GM10847 (cell line): ENCODE results near the gene LRRC28.

ENCODE experiments used
- POLR2A ChIP-seq: IDR thresholded peaks from 2 replicates; pipeline ENCODE4 v1.6.1; 2011; ENCODE audit not compliant: insufficient read length; ENCODE audit errors: extremely low read depth

LRRC28 gene

GRCh38 chr15:99385865-99386264 is 134.6 kb downstream of the LRRC28 start:
- TF ChIP-seq POLR2A, result no peak

DNA sequence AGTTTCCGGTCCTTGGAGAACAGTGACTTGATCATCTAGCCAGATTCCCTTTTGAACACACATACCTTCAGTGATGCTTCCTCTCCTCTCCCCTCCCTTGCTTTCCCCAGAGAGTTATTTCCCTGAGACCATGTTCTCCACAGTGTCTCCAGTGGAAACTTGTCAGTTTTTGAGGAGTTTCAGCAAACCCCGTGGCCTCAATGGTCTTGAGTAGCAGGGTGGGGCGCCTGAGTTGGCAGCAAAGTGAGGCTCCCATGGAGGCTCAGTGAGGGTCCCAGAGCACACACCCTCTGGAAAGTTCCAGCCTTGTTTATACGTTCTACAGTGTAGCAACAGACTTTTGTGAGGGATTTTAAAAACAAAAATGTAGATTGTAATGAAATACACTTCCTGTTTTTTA is 135.1 kb downstream of the LRRC28 start:
- TF ChIP-seq POLR2A, result no peak

DNA sequence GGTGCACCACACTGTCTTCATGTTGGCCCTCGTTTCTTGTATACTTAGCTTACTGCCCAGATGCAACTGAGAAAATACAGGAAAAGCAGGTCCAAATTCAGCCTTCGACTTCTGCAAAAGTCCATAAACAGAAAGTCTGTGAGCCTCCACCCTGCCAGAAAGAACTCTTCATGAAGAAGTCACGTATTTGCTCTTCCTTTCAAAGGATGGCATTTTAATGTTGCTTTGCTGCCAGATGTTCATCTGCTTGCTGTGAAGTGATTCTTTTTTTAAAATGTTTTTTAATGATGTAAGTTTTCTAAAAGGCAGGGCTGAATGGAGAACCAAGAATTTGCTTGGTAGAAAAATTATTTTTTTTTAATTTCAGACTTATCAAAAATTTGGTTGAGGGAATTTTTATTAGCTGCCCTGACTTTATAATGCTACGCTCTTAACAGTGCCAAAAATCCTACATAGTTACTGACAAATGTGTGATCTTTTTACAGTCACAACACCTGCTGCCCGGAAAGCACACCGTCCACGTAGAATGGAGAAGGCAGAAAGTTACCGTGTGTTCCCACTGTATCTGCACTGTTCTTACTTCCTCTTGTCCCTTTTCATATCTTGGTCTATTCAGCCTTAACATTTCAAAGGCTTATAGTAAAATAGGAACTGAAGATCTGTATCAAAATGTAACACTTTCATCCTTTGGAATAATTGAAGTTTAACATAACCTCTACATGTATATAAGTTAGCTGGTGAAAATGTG is 136.3 kb downstream of the LRRC28 start:
- TF ChIP-seq POLR2A, result no peak

- no peak for TF ChIP-seq POLR2A
Observed at GRCh38 chr15:99390667-99391066, 139.4 kb downstream of the LRRC28 start.

- TF ChIP-seq POLR2A, result no peak
Observed at GRCh38 chr15:99393641-99394040, 142.4 kb downstream of the LRRC28 start.

DNA sequence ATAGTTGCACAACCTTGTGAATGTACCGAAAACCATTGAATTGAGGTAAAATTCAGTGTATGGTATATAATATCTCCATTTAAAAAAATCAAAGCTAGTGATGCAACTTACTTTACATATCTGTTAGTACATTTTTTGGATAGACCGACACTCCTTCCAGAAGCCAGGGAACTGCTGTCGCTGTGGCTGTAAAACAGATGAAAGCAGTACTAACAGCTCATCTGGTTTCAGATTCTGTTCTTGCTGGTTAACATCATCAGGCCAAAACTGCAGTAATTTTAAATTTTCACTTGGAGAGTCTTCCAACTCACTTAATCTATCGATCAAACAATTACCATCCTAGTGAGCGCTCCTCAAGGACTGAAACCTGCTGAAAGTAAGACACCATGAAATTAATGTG is 145.1 kb downstream of the LRRC28 start:
- no peak for TF ChIP-seq POLR2A

DNA sequence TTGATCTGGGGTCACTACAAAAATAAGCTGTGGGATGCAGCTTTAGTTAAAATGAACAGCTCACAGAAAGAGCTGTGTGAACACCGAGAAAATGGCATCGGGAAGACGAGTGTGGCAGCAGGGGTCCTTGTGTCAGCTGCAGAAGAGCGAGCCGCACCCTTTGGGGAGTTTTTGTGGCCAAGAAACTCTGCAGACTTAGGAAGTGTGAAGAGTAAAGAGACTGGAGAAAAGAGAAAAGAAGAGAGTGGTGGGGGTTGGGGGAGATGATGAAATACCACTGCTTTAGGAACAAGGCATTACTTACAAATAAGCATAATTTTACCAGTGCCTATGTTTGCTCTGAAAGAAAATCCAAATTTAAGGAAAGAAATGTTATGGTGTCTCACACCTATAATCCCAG is 147.8 kb downstream of the LRRC28 start:
- TF ChIP-seq POLR2A, result no peak

DNA sequence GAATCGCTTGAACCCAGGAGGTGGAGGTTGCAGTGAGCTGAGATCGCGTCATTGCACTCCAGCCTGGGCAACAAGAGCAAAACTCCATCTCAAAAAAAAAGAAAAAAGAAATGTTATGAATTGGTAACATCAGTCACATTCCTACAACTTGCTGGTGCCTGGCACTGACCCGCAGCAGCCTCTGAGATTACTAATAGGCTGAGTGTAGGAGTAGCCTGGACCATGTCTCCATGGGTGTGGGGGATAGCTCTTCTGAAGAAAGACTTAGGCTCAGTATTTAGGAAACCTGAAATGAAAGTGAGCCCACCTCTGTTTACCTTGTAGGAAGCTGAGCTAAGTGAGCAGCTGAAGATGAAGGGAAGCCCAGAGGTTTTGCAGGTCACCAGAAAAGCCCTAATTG is 148.3 kb downstream of the LRRC28 start:
- TF ChIP-seq POLR2A, result no peak

DNA sequence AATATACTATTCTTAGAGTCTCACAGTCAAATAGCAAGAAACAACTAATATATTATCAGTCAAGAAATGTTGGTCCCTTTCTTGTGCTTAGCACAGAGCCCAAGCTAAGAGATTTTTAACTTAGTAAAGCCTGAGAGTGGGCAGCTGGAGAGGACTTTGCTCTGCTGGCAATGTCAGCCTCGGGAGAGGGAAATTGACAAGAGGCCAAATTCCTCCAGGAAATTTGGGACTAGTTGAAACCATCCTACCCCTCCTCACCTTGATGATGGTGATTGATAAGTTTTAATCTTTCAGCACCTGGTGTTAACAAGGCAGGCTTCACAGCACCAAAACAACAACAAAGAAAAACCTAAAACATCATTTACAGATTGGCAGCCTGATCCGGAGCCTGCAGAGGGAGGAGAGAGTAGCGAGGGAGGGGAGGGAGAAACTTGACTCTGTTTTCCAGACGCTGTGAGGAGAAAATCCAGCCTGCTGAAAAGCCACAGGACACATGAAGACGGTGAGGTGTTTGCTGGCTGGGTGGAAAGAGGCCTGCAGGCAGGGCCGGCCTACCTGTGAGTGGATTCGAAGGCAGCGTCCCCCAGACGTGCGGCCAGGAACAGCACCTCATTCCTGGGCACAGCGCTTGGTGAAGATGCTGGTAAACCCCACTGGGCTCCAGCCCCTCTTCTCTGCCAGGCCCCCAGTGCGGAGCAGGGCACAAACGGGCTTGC is 150.9 kb downstream of the LRRC28 start:
- no peak for TF ChIP-seq POLR2A

- TF ChIP-seq POLR2A, result no peak
Observed at GRCh38 chr15:99403597-99403996, 152.3 kb downstream of the LRRC28 start.

DNA sequence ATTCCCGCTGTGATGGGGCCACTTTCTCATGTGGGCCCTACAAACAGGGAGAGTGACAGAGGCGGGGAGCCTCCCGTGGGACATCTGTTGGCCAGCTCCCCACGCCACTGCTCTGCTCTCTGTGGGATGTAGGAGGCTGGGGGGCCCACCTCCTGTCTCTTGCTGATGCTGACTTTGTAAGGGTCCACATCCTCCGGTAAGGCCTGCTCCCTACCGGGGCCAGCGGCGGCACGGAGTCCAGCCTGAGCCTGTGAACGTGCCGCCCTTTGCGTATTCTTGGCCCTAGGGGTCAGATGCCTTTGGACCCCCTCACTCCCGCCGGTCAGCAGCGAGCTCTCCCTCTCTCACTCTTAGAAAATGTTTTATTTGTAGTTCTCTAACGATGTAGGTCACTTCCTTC is 153.2 kb downstream of the LRRC28 start:
- TF ChIP-seq POLR2A, result no peak

- no peak for TF ChIP-seq POLR2A
Observed at GRCh38 chr15:99406120-99406519, 154.8 kb downstream of the LRRC28 start.

DNA sequence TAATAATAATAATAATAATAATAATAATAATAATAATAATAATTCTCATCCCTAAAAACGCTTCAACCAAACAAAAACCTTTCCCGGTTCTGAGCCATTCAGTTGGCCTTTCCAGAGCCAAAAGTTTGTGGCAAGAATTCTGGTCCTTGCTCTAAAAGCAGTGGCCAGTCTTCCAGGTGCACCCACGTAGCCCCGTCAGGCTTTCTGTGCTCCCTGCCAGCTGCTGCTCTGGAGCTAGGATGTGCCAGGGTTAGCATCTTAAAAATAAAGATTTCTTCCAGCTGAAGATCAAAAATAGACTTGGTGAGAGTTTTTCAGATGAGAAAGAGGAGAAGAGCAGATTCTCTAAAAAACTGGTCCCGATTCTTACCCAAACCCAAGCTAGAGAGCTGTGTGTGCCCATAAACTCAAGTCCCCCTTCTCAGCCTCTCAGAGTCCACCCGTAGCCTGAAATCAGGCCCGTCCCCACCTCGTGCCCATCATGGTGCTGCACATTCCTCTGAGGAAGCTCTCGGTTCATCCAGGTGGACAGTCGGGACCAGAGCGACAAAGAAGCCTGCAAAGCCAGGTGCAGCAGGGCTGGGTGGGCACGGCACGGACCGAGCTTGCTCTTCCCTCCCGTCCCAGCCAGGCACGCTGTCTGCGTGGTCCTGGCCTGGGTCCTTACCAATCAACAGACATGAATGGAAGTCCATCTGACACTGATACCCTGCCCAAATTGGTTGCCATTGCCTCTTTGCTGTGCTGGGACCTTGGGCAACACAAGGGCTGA is 155.6 kb downstream of the LRRC28 start:
- no peak for TF ChIP-seq POLR2A

GRCh38 chr15:99407716-99408115 is 156.4 kb downstream of the LRRC28 start:
- TF ChIP-seq POLR2A, result no peak

- TF ChIP-seq POLR2A, result no peak
Observed at GRCh38 chr15:99408236-99409096, 157.2 kb downstream of the LRRC28 start.
